A673 (cell line): ENCODE data around the gene ZBTB8A. TPM values are rescaled to one million over a fixed set of nuclear protein-coding genes. Genes with fewer than 3 reads are reported as not detected.

ENCODE experiments used
- BruUV-seq: library from RNA; stranded (reverse); fragments of 400-500 nt; replicated peaks from 2 replicates; lab custom pipeline; 2021; lab: Mats Ljungman, UMichigan
- CTCF ChIA-PET: fragments of 300-600 bp; sonication (Branson Sonifier 250); formaldehyde crosslinking; loops from one replicate; lab custom pipeline; 2022; ENCODE audit warnings: antibody characterized with exemption; lab: Charles Lee
- POLR2A ChIA-PET: fragments of 300-600 bp; sonication (Branson Sonifier 250); formaldehyde crosslinking; loops from one replicate; lab custom pipeline; 2022; ENCODE audit warnings: antibody characterized with exemption; ENCODE audit not compliant: low non-redundant PET; lab: Charles Lee
- DNase-seq: peaks from one replicate; pipeline ENCODE4 v3.0.0-alpha.2; 2015; ENCODE audit warnings: low spot score
- H3K27ac ChIP-seq: fragments of 200-600 bp; sonication (generic); 2 replicates; pipeline ENCODE4 v1.5.1; 2016; ENCODE audit warnings: mixed run types, low read depth, mild to moderate bottlenecking, mixed read lengths, antibody characterized with exemption, low read length; ENCODE audit not compliant: poor library complexity, severe bottlenecking
- H3K27me3 ChIP-seq: fragments of 200-600 bp; sonication (generic); replicated peaks from 2 replicates; pipeline ENCODE4 v1.6.1; 2017; ENCODE audit warnings: mixed run types, low read depth, mild to moderate bottlenecking, mixed read lengths, antibody characterized with exemption, low read length; ENCODE audit not compliant: insufficient read depth, poor library complexity
- H3K36me3 ChIP-seq: fragments of 200-600 bp; sonication (generic); 2 replicates; pipeline ENCODE4 v1.6.1; 2016; ENCODE audit warnings: mixed run types, mild to moderate bottlenecking, mixed read lengths, antibody characterized with exemption, low read length; ENCODE audit not compliant: insufficient read depth, poor library complexity, severe bottlenecking
- H3K4me1 ChIP-seq: fragments of 200-600 bp; sonication (generic); 2 replicates; pipeline ENCODE4 v1.6.1; 2017; ENCODE audit warnings: mixed run types, mild to moderate bottlenecking, mixed read lengths, antibody characterized with exemption, low read length; ENCODE audit not compliant: insufficient read depth, poor library complexity, severe bottlenecking
- H3K4me3 ChIP-seq: fragments of 200-600 bp; sonication (generic); 2 replicates; pipeline ENCODE4 v1.5.1; 2016; ENCODE audit warnings: low read depth, mixed run types, mild to moderate bottlenecking, mixed read lengths, low read length; ENCODE audit not compliant: poor library complexity, severe bottlenecking
- H3K9me3 ChIP-seq: fragments of 200-600 bp; sonication (generic); 2 replicates; pipeline ENCODE4 v1.6.1; 2016; ENCODE audit warnings: mixed run types, low read depth, mild to moderate bottlenecking, mixed read lengths, antibody characterized with exemption, low read length; ENCODE audit not compliant: poor library complexity, severe bottlenecking
- CTCF ChIP-seq: fragments of 300-800, 200-600 bp; sonication (generic); conservative IDR thresholded peaks from 2 replicates; pipeline ENCODE4 v1.5.1; 2017; ENCODE audit warnings: low read depth, mild to moderate bottlenecking, antibody characterized with exemption, low read length, moderate library complexity, mixed read lengths
- EZH2 ChIP-seq: fragments of 200-600 bp; sonication (generic); IDR thresholded peaks from 2 replicates; pipeline ENCODE4 v1.6.1; 2017; ENCODE audit warnings: borderline replicate concordance, low read depth, mild to moderate bottlenecking, mixed read lengths, antibody characterized with exemption, low read length; ENCODE audit not compliant: poor library complexity, severe bottlenecking
- intact Hi-C: fragments of 100-400 bp; cut with micrococcal nuclease; formaldehyde crosslinking; loops from one replicate; pipeline ENCODE4 v1.10.0; 2022; ENCODE audit not compliant: unreplicated experiment
- total RNA-seq: library from RNA; stranded (reverse); gene quantifications from 2 replicates; pipeline ENCODE4 v1.2.3, GENCODE V29; 2021

ZBTB8A gene
- total RNA-seq, 1 experiment from 2014 or later, result 6.4 TPM

- ChIA-PET POLR2A (no interaction called here), CTCF (no interaction called here)
- Histone ChIP-seq H3K4me1 (no peaks in the 10 kb centered on the region), H3K27me3 (no peaks in the 10 kb centered on the region), H3K36me3 (no peaks in the 10 kb centered on the region), H3K4me3 (no peak overlapping the region), H3K9me3 (no peaks in the 10 kb centered on the region), H3K27ac (no peak overlapping the region)
- no TSS peak for BruUV-seq
- TF ChIP-seq EZH2 (no peak), CTCF (no peak)
- no peak for DNase-seq
- intact Hi-C loops, result no loop called here
These were observed 45.0 kb upstream of the ZBTB8A start for GRCh38 chr1:32494196-32494595.

- BruUV-seq, result no TSS peak
- no peak for TF ChIP-seq EZH2
- no peak for TF ChIP-seq CTCF
- no peaks in the 10 kb centered on the region for H3K4me1 ChIP-seq
- no peaks in the 10 kb centered on the region for H3K27me3 ChIP-seq
- no peak for DNase-seq
- H3K36me3 ChIP-seq, result no peaks in the 10 kb centered on the region
- no peak overlapping the region for H3K27ac ChIP-seq
- H3K9me3 ChIP-seq, result no peaks in the 10 kb centered on the region
- no peak overlapping the region for H3K4me3 ChIP-seq
- POLR2A ChIA-PET, result no interaction called here
- CTCF ChIA-PET, result no interaction called here
- intact Hi-C loops, result no loop called here
These were observed 44.4 kb upstream of the ZBTB8A start for GRCh38 chr1:32494711-32495337.

GRCh38 chr1:32496127-32496526, 43.1 kb upstream of the ZBTB8A start:
- H3K4me3 ChIP-seq, result no peak overlapping the region
- CTCF ChIA-PET, result no interaction called here
- BruUV-seq, result no TSS peak

More at GRCh38 chr1:32496127-32496526, 43.1 kb upstream of the ZBTB8A start:
- no peak overlapping the region for H3K27ac ChIP-seq
- no peaks in the 10 kb centered on the region for H3K27me3 ChIP-seq
- no peaks in the 10 kb centered on the region for H3K36me3 ChIP-seq
- POLR2A ChIA-PET, result no interaction called here
- H3K9me3 ChIP-seq, result no peaks in the 10 kb centered on the region
- TF ChIP-seq EZH2 (no peak), CTCF (no peak)
- H3K4me1 ChIP-seq, result no peaks in the 10 kb centered on the region
- peak; percentile 14 for DNase-seq
- intact Hi-C loops, result no loop called here
